Measurements from ENCODE around the gene NNT. TPM values are rescaled to one million over a fixed set of nuclear protein-coding genes. Genes with fewer than 3 reads are reported as not detected.

Gene NNT
- polyA plus RNA-seq, 3 donors = 17.1 to 47.2 (median 41.2) TPM

DNA sequence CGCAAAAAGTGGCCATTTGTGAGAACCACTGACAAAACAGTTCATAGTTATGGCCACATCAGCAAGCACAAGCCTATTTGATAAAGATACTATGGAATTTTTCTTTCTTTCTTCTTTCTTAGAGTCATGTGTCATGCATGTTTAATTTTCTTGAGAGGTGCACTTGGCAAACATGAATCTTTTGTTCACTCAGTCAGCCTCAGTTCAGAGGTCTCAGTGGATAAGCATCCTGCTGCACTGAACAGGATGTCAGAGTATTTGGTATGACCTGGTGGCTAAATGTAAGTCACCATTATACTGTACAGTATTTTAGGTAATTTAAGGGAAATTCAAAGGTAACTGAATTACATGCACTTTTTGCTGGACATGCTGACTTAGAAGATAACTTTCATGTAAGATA is 5.4 kb downstream of the NNT start:
- H3K4me3 Mint-ChIP-seq = no peak overlapping the region
- Histone ChIP-seq H3K27ac (ENCODE audit: low read depth in 1 of 2, low read length in 2 of 2) (no peak overlapping the region), H3K27me3 (ENCODE audit: control insufficient read depth in 2 of 2, insufficient read depth in 2 of 2, low read length in 2 of 2) (no peaks in the 10 kb centered on the region), H3K79me2 (ENCODE audit: insufficient read depth, low read length) (peaks cover 96% of the 10 kb centered on the region), H3K36me3 (replicated peaks in 1 of 2; ENCODE audit: control insufficient read depth in 1 of 2, insufficient read depth in 2 of 2, low read length in 2 of 2) (peaks cover 39 to 73% of the 10 kb centered on the region in 2 donors), H3K4me3 (replicated peaks in 1 of 3; ENCODE audit: low read depth in 2 of 3, low read length in 3 of 3) (no peak overlapping the region), H3K9me3 (replicated peaks in 1 of 2; ENCODE audit: control insufficient read depth in 1 of 2, insufficient read depth in 1 of 2, low read length in 2 of 2) (no peaks in the 10 kb centered on the region), H3K9ac (ENCODE audit: insufficient read depth, low read length, poor library complexity, severe bottlenecking) (no peak overlapping the region), H4K20me1 (ENCODE audit: insufficient read depth, low read length) (peaks cover 26% of the 10 kb centered on the region), H3K4me2 (replicated peaks; ENCODE audit: extremely low read depth, low read length, poor library complexity, severe bottlenecking) (no peak overlapping the region), H2AFZ (ENCODE audit: insufficient read depth, low read depth, low read length, poor library complexity, severe bottlenecking) (no peak overlapping the region), H3K4me1 (ENCODE audit: control insufficient read depth in 1 of 2, insufficient read depth in 2 of 2, low read length in 2 of 2) (peaks cover 10 to 13% of the 10 kb centered on the region in 2 donors)
- peaks cover 17% of the 10 kb centered on the region for H3K4me1 Mint-ChIP-seq
- DNase-seq = no peak
- WGBS (ENCODE audit: insufficient coverage) = no CpG with 5 or more reads among the region's 1 CpG
- no peak for TF ChIP-seq CTCF (IDR thresholded peaks at IDR 0.05)
- peaks cover 42 to 68% of the 10 kb centered on the region in 2 donors for H3K36me3 Mint-ChIP-seq
- peaks cover 0 to 3% (median 0%) of the 10 kb centered on the region in 3 donors for H3K27me3 Mint-ChIP-seq (ENCODE audit: low read depth in 3 of 3)
- intact Hi-C loops (cut with micrococcal nuclease) = no loop called here
- H3K9me3 Mint-ChIP-seq = peaks cover 0 to 2% (median 2%) of the 10 kb centered on the region in 7 donors
- no peak overlapping the region for H3K27ac Mint-ChIP-seq

GRCh38 chr5:43609752-43610151 is 6.8 kb downstream of the NNT start:
- intact Hi-C loops (cut with micrococcal nuclease) = no loop called here
- Histone ChIP-seq H2AFZ (ENCODE audit: insufficient read depth, low read depth, low read length, poor library complexity, severe bottlenecking) (no peak overlapping the region), H3K27me3 (ENCODE audit: control insufficient read depth in 2 of 2, insufficient read depth in 2 of 2, low read length in 2 of 2) (no peaks in the 10 kb centered on the region), H3K4me2 (replicated peaks; ENCODE audit: extremely low read depth, low read length, poor library complexity, severe bottlenecking) (no peak overlapping the region), H4K20me1 (ENCODE audit: insufficient read depth, low read length) (peaks cover 24% of the 10 kb centered on the region), H3K79me2 (ENCODE audit: insufficient read depth, low read length) (peaks cover 86% of the 10 kb centered on the region), H3K9me3 (replicated peaks in 1 of 2; ENCODE audit: control insufficient read depth in 1 of 2, insufficient read depth in 1 of 2, low read length in 2 of 2) (no peaks in the 10 kb centered on the region), H3K9ac (ENCODE audit: insufficient read depth, low read length, poor library complexity, severe bottlenecking) (no peak overlapping the region), H3K4me1 (ENCODE audit: control insufficient read depth in 1 of 2, insufficient read depth in 2 of 2, low read length in 2 of 2) (peaks cover 2 to 3% of the 10 kb centered on the region in 2 donors), H3K27ac (ENCODE audit: low read depth in 1 of 2, low read length in 2 of 2) (peak overlapping the region in 1 of 2 donors; percentile 22), H3K4me3 (replicated peaks in 1 of 3; ENCODE audit: low read depth in 2 of 3, low read length in 3 of 3) (no peak overlapping the region), H3K36me3 (replicated peaks in 1 of 2; ENCODE audit: control insufficient read depth in 1 of 2, insufficient read depth in 2 of 2, low read length in 2 of 2) (peaks cover 50 to 85% of the 10 kb centered on the region in 2 donors)
- TF ChIP-seq CTCF (IDR thresholded peaks at IDR 0.05) = no peak
- Mint-ChIP-seq H3K27ac (peak overlapping the region in 2 of 7 donors; percentile 15 to 35), H3K9me3 (peaks cover 0 to 2% (median 2%) of the 10 kb centered on the region in 7 donors), H3K4me1 (peaks cover 3% of the 10 kb centered on the region), H3K4me3 (no peak overlapping the region), H3K36me3 (peaks cover 49 to 79% of the 10 kb centered on the region in 2 donors), H3K27me3 (ENCODE audit: low read depth in 3 of 3) (peaks cover 0 to 3% (median 0%) of the 10 kb centered on the region in 3 donors)
- DNase-seq = no peak
- WGBS (ENCODE audit: insufficient coverage) = no CpG with 5 or more reads among the region's 1 CpG
